ENCODE data around the gene TBXAS1.

TBXAS1 gene
- total RNA-seq, result 47.0 to 158 (median 113) reads per million in 17 experiments

DNA sequence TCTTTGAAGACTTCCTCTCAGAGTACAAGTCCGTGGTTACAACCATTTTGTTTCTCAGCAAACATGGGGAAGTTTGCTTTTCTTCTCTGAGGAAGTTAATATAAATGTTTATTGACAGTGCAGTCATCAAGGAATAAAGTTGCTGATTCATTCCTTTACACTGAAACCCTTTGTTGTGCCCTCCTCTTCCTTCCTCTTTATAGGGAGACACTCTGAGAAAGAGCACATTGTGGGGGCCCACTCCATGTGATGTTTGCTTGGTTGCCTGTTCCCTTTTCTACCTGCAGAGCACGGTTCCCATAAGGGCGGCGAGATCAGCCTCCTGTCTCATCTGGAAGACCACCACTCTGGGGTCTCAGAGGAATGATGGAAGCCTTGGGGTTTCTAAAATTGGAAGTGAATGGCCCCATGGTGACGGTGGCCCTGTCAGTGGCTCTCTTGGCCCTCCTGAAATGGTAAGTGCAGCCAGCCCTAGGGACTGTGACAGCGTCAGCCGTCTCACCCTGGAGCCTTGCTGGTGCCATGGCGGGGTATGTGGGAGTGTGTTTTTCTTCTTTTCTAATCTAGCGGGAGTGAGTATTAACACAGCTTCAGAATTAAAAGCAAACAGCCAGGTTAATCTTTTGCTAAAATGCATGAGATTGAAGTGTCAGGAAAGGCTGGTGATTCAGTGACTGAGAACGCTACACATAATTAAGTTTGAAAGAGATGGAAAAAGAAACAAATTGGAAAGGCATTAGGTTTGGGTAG lies at the start of gene TBXAS1:
TBXAS1 (plus strand) TSS at position 240 of the 750 bp plus-strand sequence; CDS start at position 367, 127 bp downstream.
- DNase-seq, result peak; percentile 79 to 95 (median 86)

DNA sequence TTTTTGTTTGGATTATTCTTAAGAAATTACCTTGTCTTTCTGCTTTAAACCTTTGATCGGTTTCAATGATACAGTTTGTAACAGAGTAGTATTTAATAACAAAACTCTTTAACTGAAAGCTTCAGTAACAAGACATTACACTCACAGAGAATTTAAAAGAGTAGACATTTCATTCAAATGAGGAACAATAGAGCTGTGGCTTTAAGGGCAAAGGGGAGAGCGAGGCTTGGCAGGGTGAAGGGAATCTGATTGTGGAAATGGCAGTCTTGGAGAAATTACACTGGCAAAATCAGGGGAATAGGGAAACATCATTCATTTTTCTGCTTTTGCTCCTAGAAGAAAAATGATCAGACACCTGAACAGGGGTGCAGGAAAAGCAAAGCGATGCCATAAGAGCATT lies 46.1 kb upstream of the TBXAS1 start:
- peak in 3 of 4 experiments; percentile 39 to 60 (median 49) for DNase-seq

DNA sequence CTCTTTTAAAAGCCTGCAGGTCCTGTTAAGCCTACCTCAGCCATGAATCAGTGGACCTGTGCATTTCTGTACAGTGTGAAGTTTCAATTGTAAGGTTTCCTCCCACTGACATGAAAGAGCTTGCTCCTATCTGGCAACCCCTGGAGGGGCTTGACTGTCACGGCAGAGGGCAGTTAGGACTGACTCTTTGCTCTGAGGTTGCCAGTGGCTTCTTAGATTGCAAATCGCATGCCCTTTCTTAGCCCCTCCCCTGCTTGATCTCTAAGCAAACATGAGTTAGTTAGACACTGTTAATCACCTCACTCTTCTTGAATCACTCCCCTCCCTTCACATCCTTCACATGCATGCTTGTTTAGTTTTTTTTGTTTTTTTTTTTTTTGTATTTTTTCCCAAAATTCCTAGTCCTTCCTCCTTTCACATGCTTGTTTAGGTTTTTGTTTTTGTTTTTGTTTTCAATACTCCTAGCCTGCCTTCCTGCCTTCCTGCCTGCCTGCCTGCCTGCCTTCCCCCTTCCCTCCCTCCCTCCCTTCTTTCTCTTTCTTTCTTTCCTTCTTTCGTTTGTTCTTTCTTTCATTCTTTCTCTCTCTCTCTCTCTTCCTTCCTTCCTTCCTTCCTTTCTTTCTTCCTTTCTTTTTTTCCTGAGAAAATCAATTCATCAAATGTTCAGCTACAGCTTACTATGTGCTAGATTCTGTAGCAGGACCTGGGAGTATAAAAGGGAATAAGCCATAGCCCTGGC lies 45.2 kb upstream of the TBXAS1 start:
- DNase-seq, result no peak

DNA sequence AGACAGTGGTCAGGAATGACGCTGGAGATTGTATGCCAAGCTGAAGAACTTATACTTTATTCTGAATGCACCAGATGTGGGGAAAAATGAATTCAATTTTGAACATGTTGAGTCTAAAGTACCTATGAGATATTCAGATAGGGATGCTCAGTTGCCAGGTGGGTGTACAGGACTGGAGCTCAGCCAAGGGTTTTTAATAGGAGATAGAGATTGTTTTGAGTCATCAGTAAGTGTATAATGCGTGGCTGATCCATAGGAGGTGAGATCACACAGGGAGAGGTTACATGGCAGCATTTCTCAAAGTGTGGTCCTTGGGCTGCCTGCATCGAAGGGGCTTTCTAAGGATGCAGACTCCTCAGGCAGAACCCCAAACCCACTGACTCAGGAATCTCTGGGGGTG lies 44.4 kb upstream of the TBXAS1 start:
- DNase-seq, result no peak

DNA sequence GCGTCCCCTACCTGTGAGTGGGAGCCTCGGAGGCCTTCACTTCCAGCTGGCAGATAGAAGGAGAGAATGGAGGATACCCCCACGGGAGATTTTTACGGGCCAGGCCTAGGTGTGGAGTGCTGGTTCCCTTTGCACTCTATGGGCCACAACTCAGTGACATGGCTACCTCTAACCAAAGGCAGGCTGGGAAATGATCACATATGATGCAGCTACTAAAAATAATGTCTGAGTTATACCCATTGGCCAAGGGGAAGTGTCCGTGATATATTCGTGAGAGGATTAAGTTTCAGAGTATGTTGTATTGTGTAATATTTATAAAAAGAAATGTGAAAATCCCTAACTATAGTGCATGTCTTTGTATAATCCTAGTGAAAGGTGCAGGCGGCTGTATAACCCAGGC lies 37.7 kb upstream of the TBXAS1 start:
- peak; percentile 40 to 74 (median 56) for DNase-seq

DNA sequence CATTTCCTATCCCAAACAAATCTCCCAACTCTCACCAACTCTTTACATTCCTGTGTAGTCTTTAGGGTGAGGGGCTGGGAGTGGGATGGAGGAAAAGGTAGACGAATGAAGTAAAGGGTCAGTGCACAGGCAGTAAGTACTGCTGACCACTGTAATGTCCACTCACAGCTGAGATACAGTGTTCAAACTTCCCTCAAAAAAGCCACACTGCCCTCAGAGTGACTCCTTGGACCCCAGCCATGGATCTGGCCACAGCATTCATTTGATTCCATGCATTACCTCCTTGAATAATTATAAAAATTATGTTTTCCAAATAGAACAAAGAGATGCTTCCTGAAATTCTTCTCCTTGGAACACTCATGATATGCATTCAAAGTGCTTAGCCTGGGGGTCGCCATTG lies 31.5 kb upstream of the TBXAS1 start:
- no peak for DNase-seq

DNA sequence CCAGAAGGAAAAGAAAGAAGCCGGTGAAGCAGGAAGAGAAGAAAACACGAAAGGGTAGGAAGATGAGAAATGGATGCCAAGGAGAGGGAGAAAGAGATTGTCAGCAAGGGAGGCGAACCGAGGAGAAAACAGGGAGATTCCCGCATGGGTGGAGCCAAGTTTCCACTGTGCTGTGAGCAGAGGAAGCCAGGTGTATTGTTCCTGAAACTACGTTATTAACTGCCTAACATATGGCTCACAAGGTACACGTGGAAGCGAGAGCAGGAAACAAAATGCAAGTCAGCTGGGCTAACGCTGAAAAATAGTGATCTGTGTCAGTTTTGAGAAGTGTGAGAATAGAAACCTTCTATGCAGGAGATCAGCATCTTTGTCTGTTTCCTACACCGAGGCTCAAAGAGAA lies 30.8 kb upstream of the TBXAS1 start:
- DNase-seq, result no peak

DNA sequence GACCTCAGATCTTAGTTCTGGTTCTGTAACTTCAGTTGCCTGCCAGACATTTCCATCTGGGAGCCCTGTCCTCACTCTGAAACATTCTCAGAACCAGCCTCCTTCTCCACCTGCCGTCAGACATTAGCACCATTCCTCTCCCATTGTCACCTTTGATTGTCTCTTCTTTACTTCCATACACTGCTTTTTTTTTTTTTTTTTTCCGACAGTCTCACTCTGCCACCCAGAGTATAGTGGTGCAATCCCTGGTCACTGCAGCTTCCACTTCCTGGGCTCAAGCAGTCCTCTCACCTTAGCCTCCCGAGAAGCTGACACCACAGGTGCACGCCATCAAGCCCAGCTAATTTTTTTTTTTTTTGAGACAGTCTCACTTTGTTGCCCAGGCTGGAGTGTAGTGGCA lies 30.2 kb upstream of the TBXAS1 start:
- peak in 1 of 4 experiments; percentile 12 for DNase-seq

DNA sequence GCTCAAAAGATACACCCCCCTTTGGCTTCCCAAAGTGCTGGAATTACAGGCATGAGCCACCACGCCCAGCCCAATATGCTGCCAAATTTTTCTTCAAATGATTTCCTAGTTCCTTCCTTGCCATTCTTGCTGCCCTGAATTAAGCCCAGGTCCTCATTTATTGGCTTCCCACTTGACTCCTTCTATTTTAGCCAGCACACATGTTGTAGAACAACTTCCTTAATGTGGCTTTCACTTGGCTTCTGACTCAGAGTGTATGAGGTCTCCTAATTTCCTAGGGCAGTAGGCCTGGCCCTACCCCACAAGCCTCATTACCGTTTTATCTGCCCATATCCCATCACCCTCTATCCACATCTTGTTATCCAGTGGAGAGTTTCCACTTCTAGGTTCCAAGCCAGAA lies 29.5 kb upstream of the TBXAS1 start:
- DNase-seq, result peak; percentile 65 to 89 (median 76)

DNA sequence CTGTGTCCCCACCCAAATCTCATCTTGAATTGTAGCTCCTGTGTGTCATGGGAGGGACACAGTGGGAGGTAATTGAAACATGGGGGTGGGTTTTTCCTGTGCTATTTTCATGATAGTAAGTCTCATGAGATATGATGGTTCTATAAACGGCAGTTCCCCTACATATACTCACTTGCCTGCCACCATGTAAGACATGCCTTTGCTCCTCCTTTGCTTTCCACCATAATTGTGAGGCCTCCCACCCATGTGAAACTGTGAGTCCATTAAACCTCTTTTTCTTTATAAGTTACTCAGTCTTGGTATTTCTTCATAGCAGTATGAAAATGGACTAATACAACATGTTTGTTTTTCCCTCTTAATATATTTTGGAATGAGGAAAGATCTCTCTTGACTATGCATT lies 24.5 kb upstream of the TBXAS1 start:
- DNase-seq, result no peak

DNA sequence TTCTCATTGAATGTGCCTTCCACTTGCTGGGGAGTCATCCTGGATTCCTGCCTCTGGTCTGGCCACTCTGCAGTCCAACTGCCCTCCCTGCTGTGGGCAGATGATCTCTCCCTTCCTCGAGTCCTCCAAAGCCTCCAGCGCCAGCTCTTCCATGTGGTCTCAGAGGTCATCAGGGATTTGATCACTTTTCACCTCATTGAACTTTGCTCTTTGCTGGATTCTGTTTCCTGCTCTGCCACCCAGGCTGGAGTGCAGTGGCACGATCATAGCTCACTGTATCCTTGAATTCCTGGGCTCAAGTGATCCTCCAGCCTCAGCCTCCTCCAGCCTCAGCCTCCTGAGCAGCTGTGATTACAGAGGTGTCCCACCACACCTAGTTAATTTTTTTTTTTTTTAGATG lies 22.1 kb upstream of the TBXAS1 start:
- DNase-seq, result no peak

DNA sequence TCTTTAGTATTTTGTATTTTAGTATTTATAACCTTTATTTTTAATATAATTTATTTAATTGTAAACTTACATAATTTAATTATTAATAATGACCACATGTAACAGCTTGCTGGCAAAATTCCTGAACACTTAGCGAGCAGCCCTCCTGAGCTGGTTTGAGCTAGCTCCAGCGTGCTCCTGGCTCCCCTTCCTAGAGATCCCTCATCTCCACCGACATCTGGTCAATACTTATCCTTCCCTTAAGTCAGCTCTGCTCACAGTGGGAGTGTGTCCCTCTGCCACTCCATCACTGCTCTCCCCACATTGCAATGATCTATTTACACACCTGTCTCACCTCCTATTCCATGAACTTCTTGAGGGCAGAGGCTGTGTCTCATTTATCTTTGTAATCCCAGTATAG lies 20.6 kb upstream of the TBXAS1 start:
- no peak for DNase-seq

DNA sequence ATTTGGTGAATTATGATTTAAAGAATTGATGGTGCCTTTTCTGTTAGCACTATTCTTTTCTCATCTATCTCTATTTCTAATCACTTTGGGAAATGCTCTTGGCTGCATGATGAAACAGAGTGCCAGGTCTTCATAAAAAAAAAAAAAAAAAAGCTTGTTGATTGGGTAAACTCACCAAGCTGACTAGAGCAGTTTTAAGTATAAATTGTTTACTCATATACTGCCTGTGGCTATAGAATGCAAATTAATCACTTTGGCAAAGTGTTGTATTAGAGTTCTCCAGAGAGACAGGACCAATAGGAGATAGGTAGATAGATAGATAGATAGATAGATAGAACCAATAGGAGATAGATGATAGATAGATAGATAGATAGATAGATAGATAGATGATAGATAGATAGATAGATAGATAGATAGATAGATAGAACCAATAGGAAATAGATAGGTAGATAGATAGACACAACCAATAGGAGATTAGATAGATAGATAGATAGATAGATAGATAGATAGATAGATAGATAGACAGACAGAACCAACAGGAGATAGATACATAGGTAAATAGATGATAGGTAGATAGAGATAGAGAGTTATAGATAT lies 20.1 kb upstream of the TBXAS1 start:
- DNase-seq, result no peak

DNA sequence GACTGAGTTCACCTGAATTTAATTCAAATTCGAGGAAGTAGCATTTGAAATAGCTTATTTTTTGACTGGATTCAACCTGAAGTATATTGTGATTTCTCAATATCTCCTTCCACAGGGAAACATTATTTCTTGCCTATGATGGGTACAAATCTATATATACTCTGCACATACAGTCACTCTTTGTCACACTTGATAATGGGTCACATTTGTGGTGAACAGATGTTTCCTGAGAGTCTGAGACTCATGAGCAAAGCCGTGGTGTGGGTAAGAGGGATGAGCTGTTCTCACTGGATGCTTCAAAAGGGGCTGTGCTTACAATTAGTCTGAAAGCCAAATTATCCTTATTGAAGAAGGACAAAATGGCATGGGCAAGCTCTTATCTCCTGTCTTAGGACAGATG lies 18.0 kb upstream of the TBXAS1 start:
- peak in 1 of 4 experiments; percentile 24 for DNase-seq

DNA sequence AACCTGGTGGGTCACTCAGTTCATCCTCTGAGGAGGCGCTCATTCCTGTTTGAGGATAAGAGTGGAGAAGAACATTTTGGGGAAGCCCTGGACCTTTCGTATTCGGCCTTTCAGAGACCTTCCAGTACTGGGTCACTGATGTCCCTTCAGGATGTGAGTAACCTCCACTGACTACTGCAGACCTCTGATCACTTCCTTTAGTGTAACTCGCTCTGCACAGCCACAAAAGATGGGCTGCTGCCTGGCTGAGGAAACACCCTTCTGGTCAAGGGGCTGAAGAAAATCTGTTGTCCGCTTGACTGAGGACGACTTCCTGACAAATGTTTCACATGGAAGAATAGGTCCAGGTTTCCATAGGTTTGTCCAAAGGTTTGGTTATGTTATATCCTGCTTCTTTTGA lies 15.9 kb upstream of the TBXAS1 start:
- DNase-seq, result peak in 1 of 4 experiments; percentile 31

DNA sequence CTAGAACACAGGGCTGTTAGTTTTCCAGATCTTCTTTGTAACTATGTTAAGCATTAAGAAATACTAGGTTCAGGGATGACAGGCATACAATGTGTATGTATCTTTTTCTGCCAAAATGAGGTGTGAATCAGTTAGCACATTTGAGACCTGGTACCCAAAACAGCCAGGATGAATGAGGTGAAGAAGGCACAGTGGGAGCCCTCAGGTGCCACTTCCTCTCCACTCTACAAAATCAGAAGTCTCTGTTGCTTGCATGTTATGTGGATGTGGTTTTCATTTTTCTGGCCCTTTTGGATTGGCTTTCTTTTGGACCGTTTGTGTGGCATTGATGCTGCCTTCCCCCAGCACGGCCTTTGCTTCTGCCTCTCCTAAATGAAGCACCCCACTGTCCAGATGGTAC lies 15.4 kb upstream of the TBXAS1 start:
- no peak for DNase-seq

DNA sequence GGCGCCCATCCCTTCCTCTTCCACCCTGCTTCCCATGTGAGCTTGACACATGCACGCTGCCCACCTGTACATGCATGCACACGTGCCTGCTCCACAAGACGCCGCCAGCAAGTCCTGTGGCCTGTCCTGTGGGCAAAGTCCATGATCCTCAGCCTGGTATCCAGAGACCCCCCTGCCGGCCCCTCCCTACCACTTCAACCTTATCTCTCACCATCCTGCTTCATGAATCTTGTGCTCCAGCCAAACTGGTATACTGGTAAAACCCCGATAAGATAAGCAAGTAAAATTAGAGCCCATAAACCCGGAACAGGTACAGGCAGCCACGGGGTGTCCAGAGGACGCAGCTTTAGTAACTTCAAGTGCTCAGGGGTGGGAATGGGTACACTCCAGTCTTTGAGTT lies 11.8 kb upstream of the TBXAS1 start:
- DNase-seq, result no peak

DNA sequence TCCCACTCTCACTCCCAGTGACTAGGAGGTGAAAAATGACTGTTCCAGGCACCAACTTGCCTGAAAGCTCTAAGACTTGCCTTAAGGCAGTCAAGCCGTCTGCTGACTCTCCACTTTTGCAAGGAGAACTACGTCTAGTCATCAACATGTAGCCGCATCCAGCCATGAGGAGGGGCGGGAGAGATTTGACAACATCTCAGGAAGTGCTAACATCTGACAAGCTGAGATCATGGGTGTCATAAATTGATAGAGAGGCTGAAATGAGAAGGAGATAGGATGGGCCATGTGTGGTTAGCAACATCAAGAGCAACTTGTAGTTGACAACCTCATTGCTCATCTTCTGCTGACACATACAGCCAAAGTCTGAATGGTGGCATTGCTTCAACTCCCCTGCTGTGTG lies 9.0 kb upstream of the TBXAS1 start:
- DNase-seq, result peak; percentile 82 to 93 (median 84)

DNA sequence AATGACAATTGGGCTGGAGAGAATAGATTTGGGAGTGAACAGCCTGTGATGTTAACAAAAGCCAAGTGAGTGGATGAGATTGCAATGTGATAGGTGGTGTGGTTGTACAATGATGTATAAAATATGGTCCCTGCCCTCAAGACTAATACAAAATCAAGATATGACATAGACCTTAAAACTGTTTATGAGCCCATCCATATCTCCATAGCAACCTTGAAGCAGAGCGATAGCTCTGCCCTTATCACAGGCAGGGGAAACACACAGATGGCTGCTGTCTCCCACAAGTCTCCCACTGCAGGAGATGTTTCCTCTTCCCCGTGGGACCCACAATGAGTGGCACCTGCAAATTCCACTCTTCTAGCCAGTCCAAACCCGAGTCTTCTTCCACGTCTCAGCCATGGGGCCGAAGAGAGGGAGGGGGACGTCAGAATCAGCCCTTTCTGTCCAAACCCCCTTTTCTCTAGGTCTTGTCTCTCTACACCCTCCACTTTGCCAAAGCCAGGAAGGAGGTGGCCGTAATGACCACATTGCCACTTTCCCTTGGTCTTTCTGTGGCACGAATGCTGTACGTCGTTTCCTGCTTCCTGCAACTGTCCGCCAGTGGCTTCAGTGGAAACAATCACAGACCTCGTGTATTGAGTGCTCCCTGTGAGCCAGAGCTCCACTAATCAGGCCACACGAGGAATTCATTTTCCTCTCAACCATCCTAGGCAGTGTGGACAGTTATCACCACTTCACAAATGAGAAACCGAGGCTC lies 7.5 kb upstream of the TBXAS1 start:
- DNase-seq, result no peak

DNA sequence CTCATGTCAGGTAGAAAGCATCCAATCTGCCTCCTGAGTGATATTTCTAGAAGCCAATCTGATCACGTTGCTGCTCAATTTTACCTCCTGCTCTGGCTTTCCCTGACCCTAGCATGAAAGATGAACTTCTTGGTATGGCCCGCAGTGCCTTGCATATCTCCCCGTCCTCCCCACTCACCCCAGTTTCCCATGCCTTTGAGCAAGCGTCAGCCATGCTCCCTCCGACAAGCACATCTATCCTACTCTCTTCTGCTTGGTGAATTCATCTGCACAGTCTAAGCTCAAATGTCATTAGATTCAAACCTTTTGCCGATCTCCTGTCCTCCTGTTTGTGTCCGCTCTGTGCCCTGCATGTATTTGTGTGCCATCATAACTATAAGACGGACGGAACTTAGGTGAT lies 6.2 kb upstream of the TBXAS1 start:
- no peak for DNase-seq

DNA sequence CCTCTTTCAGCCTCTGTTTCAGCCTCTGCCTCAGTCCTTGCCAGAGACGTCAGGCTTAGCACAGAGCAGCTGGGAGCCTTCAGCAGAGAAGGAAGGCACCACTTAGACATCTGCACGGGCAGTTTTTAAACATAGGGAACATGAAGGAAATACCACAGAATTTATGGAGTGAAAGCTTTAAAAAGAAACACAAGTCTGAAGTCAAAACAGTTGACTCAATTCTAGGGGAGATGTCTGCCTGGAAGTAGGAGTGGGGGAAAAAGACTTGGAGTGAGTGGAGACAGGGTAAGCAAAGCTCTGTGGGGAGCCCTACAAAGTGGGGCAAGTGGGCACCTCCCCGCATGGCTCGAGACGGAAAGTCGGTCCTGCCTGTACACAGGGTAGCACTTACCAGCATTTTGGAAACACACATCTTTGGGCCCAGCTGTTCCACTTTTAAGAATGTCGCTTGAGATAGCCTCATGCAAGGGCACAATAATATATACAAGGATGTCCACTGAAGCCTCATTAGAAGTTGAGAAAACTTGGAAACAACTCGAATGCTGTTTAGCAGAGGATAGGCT lies 5.0 kb upstream of the TBXAS1 start:
- DNase-seq, result no peak

DNA sequence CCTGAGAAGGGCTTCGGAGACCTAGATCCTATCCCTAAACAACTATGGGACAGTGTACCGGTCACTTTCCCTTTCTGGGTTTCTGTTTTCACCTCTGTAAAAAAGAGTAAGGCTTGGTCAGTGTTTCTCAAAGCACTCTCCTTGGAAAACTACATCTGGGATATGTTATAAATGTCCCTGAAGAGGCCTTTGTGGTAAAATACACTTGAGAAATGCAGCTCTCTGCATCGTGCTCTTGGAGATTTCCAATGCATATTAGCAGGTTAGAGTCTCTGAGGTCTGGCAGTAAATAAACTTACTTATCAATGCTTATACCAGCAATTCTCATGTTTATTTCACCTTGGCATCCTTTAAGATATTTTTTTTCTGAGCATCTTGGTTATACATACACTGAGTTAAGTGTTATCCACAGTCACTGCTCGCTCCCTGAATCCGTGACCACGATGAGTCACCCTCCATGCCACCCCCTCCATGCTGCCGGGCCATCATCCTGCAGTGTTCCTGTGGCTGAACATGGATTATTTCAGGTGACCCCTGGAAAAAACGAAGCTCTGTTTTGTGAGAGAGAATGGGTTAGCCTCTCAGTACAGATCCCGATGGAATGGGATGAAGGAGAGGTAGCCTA lies 3.3 kb upstream of the TBXAS1 start:
- peak; percentile 25 to 55 (median 40) for DNase-seq
